D721Med (cell line): Measurements from ENCODE around the gene TPH2.

Source experiments
- DNase-seq: peaks from one replicate; pipeline ENCODE4 v3.0.0; 2011; ENCODE audit warnings: low spot score; ENCODE audit not compliant: insufficient read length
- FAIRE-seq: peaks from 2 replicates; lab custom pipeline; 2011; peaks lifted over from hg19 to GRCh38; lab: Jason Lieb, UNC
- CTCF ChIP-seq: IDR thresholded peaks from 2 replicates; pipeline ENCODE4 v1.5.1; 2012; ENCODE audit warnings: mild to moderate bottlenecking, control low read depth; ENCODE audit not compliant: insufficient read depth; ENCODE audit errors: missing control alignments

The TPH2 gene

DNA sequence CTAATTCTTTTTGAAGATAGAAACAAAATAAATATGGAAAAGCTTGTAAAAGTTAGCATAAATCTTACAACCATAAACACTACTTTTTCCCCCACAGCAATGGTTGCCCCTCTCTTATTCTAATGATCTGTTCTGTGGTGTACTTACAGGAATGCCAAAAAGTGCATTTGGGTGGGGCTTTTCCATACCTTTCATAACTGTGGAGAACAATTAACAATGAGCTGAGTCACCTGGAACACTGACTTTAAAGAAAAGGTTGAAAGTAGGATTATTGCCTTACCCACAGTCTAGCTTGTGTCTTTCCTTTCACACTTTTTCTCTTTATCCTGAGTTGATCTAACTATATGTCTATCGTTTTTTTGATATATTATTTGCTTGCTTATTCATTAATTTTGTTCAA, 86.9 kb downstream of the TPH2 start:
- DNase-seq (no peak), FAIRE-seq (no peak)
- no peak for TF ChIP-seq CTCF

DNA sequence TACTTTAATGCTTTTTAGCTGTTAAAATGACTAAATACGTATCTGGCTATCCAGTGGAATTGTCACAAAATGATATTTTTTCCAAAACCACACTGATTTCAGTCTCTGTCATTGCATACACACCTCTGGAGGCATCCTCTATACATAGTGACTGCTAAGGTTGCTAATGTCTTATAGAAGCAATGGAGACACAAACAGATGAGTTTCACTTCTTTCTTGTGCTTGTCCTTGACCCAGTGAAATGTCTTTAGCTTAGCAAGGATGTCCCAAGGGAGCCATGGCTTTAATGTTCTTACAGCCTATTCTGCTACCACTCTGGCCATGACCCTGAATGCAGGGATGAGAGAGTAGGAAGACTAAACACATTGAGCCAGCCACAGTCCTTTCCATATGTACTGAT, 90.3 kb downstream of the TPH2 start:
- TF ChIP-seq CTCF: no peak
- no peak for DNase-seq
- FAIRE-seq: no peak

DNA sequence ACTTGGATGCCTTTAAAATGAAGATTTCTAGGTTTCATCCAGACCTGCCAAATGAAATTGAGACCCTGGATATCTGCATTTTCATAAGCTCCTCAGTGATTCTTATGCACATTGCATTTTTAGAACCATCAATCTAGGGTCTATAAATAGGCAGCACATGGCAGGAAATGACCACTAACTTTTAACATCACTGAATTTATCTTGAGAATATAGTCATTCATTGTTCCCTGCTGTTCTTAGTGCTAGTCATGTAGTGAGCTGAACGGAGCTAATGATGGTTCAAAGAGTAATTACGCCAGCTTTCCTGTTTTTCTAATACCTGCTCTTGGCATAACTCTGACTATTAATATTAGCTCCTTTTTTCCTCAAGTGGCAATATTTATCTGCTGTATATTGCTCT, 91.6 kb downstream of the TPH2 start:
- no peak for DNase-seq
- no peak for TF ChIP-seq CTCF
- FAIRE-seq: no peak

- no peak for TF ChIP-seq CTCF
- DNase-seq (no peak), FAIRE-seq (no peak)
Observed at GRCh38 chr12:72031066-72031465, 92.4 kb downstream of the TPH2 start.

- DNase-seq (no peak), FAIRE-seq (peak; percentile 16)
- no peak for TF ChIP-seq CTCF
Observed at GRCh38 chr12:72033991-72034390, 95.3 kb downstream of the TPH2 start.

- DNase-seq (no peak), FAIRE-seq (no peak)
- no peak for TF ChIP-seq CTCF
Observed at GRCh38 chr12:72035625-72036024, 97.0 kb downstream of the TPH2 start.

GRCh38 chr12:72036393-72036792, 97.7 kb downstream of the TPH2 start:
- FAIRE-seq: no peak

More at GRCh38 chr12:72036393-72036792, 97.7 kb downstream of the TPH2 start:
- TF ChIP-seq CTCF: no peak
- no peak for DNase-seq
